B cell (primary cell): ENCODE measurements around the gene C2orf42. TPM values are rescaled to one million over a fixed set of nuclear protein-coding genes. Genes with fewer than 3 reads are reported as not detected.
"Not testable (repeated sequence)": the region's sequence is repeated elsewhere in the genome, so short reads cannot be mapped to it uniquely, and the experiment has no call there.

Source experiments
- ATAC-seq: fragments of 200-7000 bp; cut with Tn5 transposase; one replicate; pipeline ENCODE4 v1.10.0; 2021; ENCODE audit warnings: low read depth, mild to moderate bottlenecking, moderate number of reproducible peaks, moderate library complexity
- CTCF ChIA-PET: fragments of 350-600 bp; sonication (Branson Sonifier 250); formaldehyde crosslinking; loops from one replicate; lab custom pipeline; 2021; ENCODE audit warnings: antibody characterized with exemption, inconsistent platforms; lab: Charles Lee
- POLR2A ChIA-PET: fragments of 350-600 bp; sonication (Branson Sonifier 250); formaldehyde crosslinking; loops from one replicate; lab custom pipeline; 2021; ENCODE audit warnings: antibody characterized with exemption; lab: Charles Lee
- DNase-seq: peaks from one replicate; pipeline ENCODE4 v3.0.0; 2013
- H2AFZ ChIP-seq: 2 replicates; pipeline ENCODE4 v1.6.1; 2012; ENCODE audit warnings: mild to moderate bottlenecking, low read depth, low read length; ENCODE audit not compliant: insufficient read depth, poor library complexity, severe bottlenecking
- H3K27ac ChIP-seq, 2 donors: 1 replicate in 1 of 2; 2 replicates in 1 of 2; pipeline ENCODE4 v1.5.1; 2012 to 2013; ENCODE audit warnings: low read length in 2 of 2, mild to moderate bottlenecking in 2 of 2, moderate library complexity in 1 of 2
- H3K27me3 ChIP-seq, 4 experiments: fragments of 200-600 bp in 1 of 4; sonication (generic) in 1 of 4; replicated peaks in 1 of 4; 1 replicate in 2 of 4; 2 replicates in 2 of 4; pipeline versions ENCODE4 v1.6.1 to v1.7.0; 2013 to 2016; ENCODE audit warnings: low read length in 3 of 4, mild to moderate bottlenecking in 2 of 4, mixed read lengths in 1 of 4, moderate library complexity in 1 of 4; ENCODE audit not compliant: insufficient read depth in 4 of 4, control insufficient read depth in 3 of 4; ENCODE audit errors: control extremely low read depth in 1 of 4
- H3K36me3 ChIP-seq, 2 experiments: replicated peaks in 1 of 2; 1 replicate in 1 of 2; 2 replicates in 1 of 2; pipeline versions ENCODE4 v1.6.1 to v1.7.1; 2013; ENCODE audit warnings: low read length in 1 of 2; ENCODE audit not compliant: insufficient read depth in 2 of 2, control insufficient read depth in 1 of 2; ENCODE audit errors: control extremely low read depth in 1 of 2, extremely low read depth in 1 of 2
- H3K4me1 ChIP-seq, 2 donors: fragments of 200-600 bp in 1 of 2; sonication (generic) in 1 of 2; 1 replicate in 1 of 2; 2 replicates in 1 of 2; pipeline versions ENCODE4 v1.5.1 to v1.6.1; 2013 to 2017; ENCODE audit warnings: low read length in 2 of 2; ENCODE audit not compliant: control insufficient read depth in 2 of 2, insufficient read depth in 2 of 2
- H3K4me2 ChIP-seq: replicated peaks from 2 replicates; pipeline ENCODE3; 2012; ENCODE audit warnings: mild to moderate bottlenecking, low read depth, low read length; ENCODE audit not compliant: poor library complexity, severe bottlenecking
- H3K4me3 ChIP-seq, 5 experiments: fragments of 200-600 bp in 1 of 5; sonication (generic) in 1 of 5; 1 replicate in 3 of 5; 2 replicates in 2 of 5; pipeline versions ENCODE4 v1.5.1 to v1.7.0; 2011 to 2016; ENCODE audit warnings: low read length in 4 of 5, mild to moderate bottlenecking in 4 of 5, low read depth in 2 of 5, control low read depth in 1 of 5, moderate library complexity in 1 of 5; ENCODE audit not compliant: insufficient read depth in 1 of 5; ENCODE audit errors: control extremely low read depth in 1 of 5, extremely low read depth in 1 of 5
- H3K79me2 ChIP-seq: fragments of 200-600 bp; sonication (generic); one replicate; pipeline ENCODE4 v1.6.0; 2016; ENCODE audit warnings: low read length; ENCODE audit not compliant: control insufficient read depth, insufficient read depth
- H3K9ac ChIP-seq: fragments of 200-600 bp; sonication (generic); 2 replicates; pipeline ENCODE4 v1.6.1; 2017; ENCODE audit warnings: mild to moderate bottlenecking, low read length, moderate library complexity
- H3K9me3 ChIP-seq, 3 donors: one replicate each; pipeline versions ENCODE4 v1.6.1 to v1.7.1; 2013; ENCODE audit warnings: low read length in 2 of 3; ENCODE audit not compliant: control insufficient read depth in 2 of 3, insufficient read depth in 1 of 3; ENCODE audit errors: control extremely low read depth in 1 of 3
- H4K20me1 ChIP-seq: 2 replicates; pipeline ENCODE4 v1.6.0; 2012; ENCODE audit warnings: mild to moderate bottlenecking, low read length; ENCODE audit not compliant: insufficient read depth, control insufficient read depth, poor library complexity, severe bottlenecking
- H3K27ac Mint-ChIP-seq: one replicate; pipeline ENCODE4 v1.8.0; 2021; ENCODE audit warnings: mixed read lengths
- H3K27me3 Mint-ChIP-seq: one replicate; pipeline ENCODE4 v1.8.0; 2021; ENCODE audit warnings: mixed read lengths
- H3K4me1 Mint-ChIP-seq: one replicate; pipeline ENCODE4 v1.8.0; 2021; ENCODE audit warnings: mixed read lengths
- H3K4me3 Mint-ChIP-seq: one replicate; pipeline ENCODE4 v1.8.0; 2021; ENCODE audit warnings: mixed read lengths
- H3K9me3 Mint-ChIP-seq: one replicate; pipeline ENCODE4 v1.8.0; 2022; ENCODE audit warnings: mixed read lengths; ENCODE audit not compliant: insufficient read depth
- EZH2 ChIP-seq: IDR thresholded peaks from 2 replicates; pipeline ENCODE4 v1.6.1; 2012; ENCODE audit warnings: borderline replicate concordance, low read depth, mild to moderate bottlenecking, moderate library complexity, low read length; ENCODE audit not compliant: insufficient read depth, poor library complexity, severe bottlenecking
- WGBS: methylation state at CpG from one replicate; pipeline ENCODE4 v1.1.5; 2013; ENCODE audit warnings: missing lambda C conversion rate; ENCODE audit not compliant: insufficient coverage; 5-methylcytosine and 5-hydroxymethylcytosine counted together
- intact Hi-C: fragments of 100-400 bp; cut with micrococcal nuclease; formaldehyde crosslinking; loops from one replicate; pipeline ENCODE4 v1.10.0; 2022
- polyA plus RNA-seq: library from polyadenylated mRNA; depleted of rRNA; stranded (reverse); fragments of >200 nt; gene quantifications from 2 replicates; pipeline ENCODE4 v1.2.3, GENCODE V29; 2012
- total RNA-seq, 2 donors: library from RNA; stranded (reverse); fragments of 120-200 nt in 1 of 2; gene quantifications; 1 replicate in 1 of 2; 2 replicates in 1 of 2; pipeline versions ENCODE4 v1.2.3 to v1.2.4, GENCODE V29; 2013 to 2022
- TF ChIP-seq, protein P1 (sequence below): fragments of 200-600 bp; IDR thresholded peaks from one replicate; pipeline ENCODE4 v1.8.0; 2022; ENCODE audit warnings: antibody characterized with exemption, mild to moderate bottlenecking

C2orf42 gene
- total and polyA plus RNA-seq, 2 donors (not counting 1 experiment from before 2014, with no cell fraction given) = 13.0 to 42.9 TPM

DNA sequence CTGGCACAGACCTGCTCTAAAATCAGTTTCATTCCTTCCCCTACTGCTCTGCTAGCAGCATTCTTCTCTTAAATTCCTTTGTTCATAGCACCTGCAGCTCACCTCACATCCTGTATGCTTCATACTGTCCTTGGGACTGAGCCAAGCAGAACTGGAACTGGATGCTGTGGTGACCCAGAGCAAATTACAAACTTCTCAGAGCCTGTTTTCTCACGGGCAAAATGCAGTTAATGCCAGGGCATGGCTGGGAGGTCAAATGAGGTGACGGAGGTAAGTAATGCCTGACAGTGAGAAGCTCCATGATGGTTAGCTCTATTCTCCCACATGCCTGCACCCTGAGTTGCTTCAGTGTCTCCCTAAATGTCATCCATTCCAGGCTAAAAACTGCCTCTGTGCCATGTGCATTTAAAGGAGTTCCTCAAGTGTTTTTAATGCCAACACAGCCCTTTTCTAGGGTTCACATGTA is 29.7 kb downstream of the C2orf42 start:
- Histone ChIP-seq H3K4me3 (no peak overlapping the region), H3K36me3 (peaks cover 5 to 42% of the 10 kb centered on the region in 2 experiments), H3K4me1 (no peaks in the 10 kb centered on the region), H3K9ac (no peak overlapping the region), H3K27ac (no peak overlapping the region), H3K27me3 (no peaks in the 10 kb centered on the region), H3K79me2 (no peaks in the 10 kb centered on the region), H2AFZ (no peak overlapping the region), H3K4me2 (no peak overlapping the region), H3K9me3 (no peaks in the 10 kb centered on the region), H4K20me1 (no peaks in the 10 kb centered on the region)
- ATAC-seq (no peak), DNase-seq (no peak)
- CTCF ChIA-PET = interaction anchor here (0.6 kb wide), 1 partner anchor 1877 kb away, joined by 4 read pairs; no protein-coding TSS in a partner anchor
- TF ChIP-seq EZH2 = no peak
- TF ChIP-seq, protein P1, sequence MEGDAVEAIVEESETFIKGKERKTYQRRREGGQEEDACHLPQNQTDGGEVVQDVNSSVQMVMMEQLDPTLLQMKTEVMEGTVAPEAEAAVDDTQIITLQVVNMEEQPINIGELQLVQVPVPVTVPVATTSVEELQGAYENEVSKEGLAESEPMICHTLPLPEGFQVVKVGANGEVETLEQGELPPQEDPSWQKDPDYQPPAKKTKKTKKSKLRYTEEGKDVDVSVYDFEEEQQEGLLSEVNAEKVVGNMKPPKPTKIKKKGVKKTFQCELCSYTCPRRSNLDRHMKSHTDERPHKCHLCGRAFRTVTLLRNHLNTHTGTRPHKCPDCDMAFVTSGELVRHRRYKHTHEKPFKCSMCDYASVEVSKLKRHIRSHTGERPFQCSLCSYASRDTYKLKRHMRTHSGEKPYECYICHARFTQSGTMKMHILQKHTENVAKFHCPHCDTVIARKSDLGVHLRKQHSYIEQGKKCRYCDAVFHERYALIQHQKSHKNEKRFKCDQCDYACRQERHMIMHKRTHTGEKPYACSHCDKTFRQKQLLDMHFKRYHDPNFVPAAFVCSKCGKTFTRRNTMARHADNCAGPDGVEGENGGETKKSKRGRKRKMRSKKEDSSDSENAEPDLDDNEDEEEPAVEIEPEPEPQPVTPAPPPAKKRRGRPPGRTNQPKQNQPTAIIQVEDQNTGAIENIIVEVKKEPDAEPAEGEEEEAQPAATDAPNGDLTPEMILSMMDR = no peak
- Mint-ChIP-seq H3K27me3 (no peaks in the 10 kb centered on the region), H3K4me1 (no peaks in the 10 kb centered on the region), H3K4me3 (no peak overlapping the region), H3K9me3 (no peaks in the 10 kb centered on the region), H3K27ac (peak overlapping the region; percentile 2)
- intact Hi-C loops = no loop called here
- WGBS = 83% methylated on average over 2 of the region's 2 CpGs
- POLR2A ChIA-PET = no interaction called here

DNA sequence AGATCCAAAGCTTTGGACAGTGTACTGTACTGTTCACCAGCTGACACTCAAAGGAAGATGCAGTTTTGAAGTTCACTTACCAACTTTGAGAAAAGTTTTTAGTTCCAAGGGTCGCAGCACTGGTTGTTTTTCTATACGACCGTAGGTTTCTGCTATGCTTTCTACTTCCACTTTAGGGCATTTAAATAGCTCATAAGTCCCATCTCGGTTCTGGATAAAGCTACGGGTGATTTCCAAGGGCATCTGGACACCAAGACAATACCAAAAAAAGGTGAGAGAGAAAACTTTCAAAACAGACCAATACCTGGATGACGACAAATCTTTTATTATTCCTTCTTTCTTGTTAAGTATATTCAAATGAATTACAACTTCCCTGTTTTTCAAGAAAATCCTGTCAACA is 30.3 kb downstream of the C2orf42 start:
- H4K20me1 ChIP-seq = no peaks in the 10 kb centered on the region
- Mint-ChIP-seq H3K9me3 (no peaks in the 10 kb centered on the region), H3K4me3 (no peak overlapping the region), H3K4me1 (no peaks in the 10 kb centered on the region), H3K27ac (peak overlapping the region; percentile 2), H3K27me3 (no peaks in the 10 kb centered on the region)
- CTCF ChIA-PET = interaction anchor here (1.2 kb wide), 1 partner anchor 246 kb away, joined by 3 read pairs; the partner anchor contains the start of gene MXD1
- no peak overlapping the region for H3K9ac ChIP-seq
- no peak overlapping the region for H3K4me3 ChIP-seq
- H2AFZ ChIP-seq = no peak overlapping the region
- no peak overlapping the region for H3K4me2 ChIP-seq
- intact Hi-C loops = no loop called here
- DNase-seq (no peak), ATAC-seq (no peak)
- no peaks in the 10 kb centered on the region for H3K79me2 ChIP-seq
- H3K27ac ChIP-seq = no peak overlapping the region
- no peaks in the 10 kb centered on the region for H3K27me3 ChIP-seq
- POLR2A ChIA-PET = no interaction called here
- no peaks in the 10 kb centered on the region for H3K9me3 ChIP-seq
- peaks cover 5 to 39% of the 10 kb centered on the region in 2 experiments for H3K36me3 ChIP-seq
- 86% methylated on average over 3 of the region's 6 CpGs for WGBS
- no peaks in the 10 kb centered on the region for H3K4me1 ChIP-seq
- TF ChIP-seq, protein P1 = no peak
- no peak for TF ChIP-seq EZH2

DNA sequence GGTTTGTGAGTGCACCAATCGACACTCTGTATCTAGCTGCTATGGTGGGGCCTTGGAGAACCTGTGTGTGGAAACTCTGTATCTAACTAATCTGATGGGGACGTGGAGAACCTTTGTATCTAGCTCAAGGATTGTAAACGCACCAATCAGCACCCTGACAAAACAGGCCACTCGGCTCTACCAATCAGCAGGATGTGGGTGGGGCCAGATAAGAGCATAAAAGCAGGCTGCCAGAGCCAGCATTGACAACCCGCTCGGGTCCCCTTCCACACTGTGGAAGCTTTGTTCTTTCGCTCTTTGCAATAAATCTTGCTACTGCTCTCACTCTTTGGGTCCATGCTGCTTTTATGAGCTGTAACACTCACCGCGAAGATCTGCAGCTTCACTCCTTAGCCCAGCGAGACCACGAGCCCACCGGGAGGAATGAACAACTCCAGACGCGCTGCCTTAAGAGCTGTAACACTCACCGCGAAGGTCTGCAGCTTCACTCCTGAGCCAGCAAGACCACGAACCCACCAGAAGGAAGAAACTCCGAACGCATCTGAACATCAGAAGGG is 41.6 kb downstream of the C2orf42 start:
- H3K27me3 ChIP-seq, H3K27me3 Mint-ChIP-seq, H2AFZ ChIP-seq, H3K9me3 Mint-ChIP-seq, H3K4me1 ChIP-seq, H3K27ac Mint-ChIP-seq, H3K79me2 ChIP-seq, H3K4me3 ChIP-seq, POLR2A ChIA-PET, ATAC-seq, DNase-seq, H3K4me2 ChIP-seq, intact Hi-C loops, H4K20me1 ChIP-seq, H3K4me3 Mint-ChIP-seq, H3K9me3 ChIP-seq, H3K9ac ChIP-seq, H3K27ac ChIP-seq: not testable (repeated sequence)
- peaks cover 15% of the 10 kb centered on the region for H3K4me1 Mint-ChIP-seq
- WGBS = 91% methylated on average over 18 of the region's 19 CpGs
- peaks cover 1 to 16% of the 10 kb centered on the region in 2 experiments for H3K36me3 ChIP-seq
- CTCF ChIA-PET = interaction anchor here (0.7 kb wide), 1 partner anchor 32 kb away, joined by 3 read pairs; no protein-coding TSS in a partner anchor
